ENCODE data around the gene FAM135A.

FAM135A gene

DNA sequence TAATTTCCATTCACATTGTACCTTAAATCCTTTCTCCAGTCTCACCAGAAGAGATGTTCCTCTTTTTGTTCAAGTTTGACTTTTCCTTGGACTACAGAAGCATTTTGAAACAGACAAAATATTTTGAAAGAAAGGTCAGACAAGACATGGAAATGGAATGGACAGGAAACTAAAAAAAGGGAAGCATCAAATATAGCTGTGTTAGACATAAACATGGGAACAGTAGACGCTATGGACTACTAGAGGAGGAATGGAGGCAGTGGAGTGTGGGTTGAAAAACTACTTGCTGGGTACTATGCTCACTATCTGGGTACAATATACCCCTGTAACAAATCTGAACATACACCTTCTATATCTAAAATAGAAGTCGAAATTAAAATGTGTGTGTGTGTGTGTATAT, 4.1 kb upstream of the FAM135A start:
- H3K9ac ChIP-seq (ENCODE audit: low read length) = no peak overlapping the region
- no peak overlapping the region for H3K27ac ChIP-seq (ENCODE audit: low read depth, low read length, poor library complexity, severe bottlenecking)
- 0 out of 2 replicates have a peak, but pooled peaks cover 4% of the 10 kb centered on the region for H3K79me2 ChIP-seq (ENCODE audit: insufficient read depth, low read length)
- H2AFZ ChIP-seq (ENCODE audit: low read length) = no peak overlapping the region
- no peaks in the 10 kb centered on the region for H3K27me3 ChIP-seq (ENCODE audit: insufficient read depth, low read length)
- no peaks in the 10 kb centered on the region for H4K20me1 ChIP-seq (ENCODE audit: insufficient read depth, low read length)
- no peaks in the 10 kb centered on the region for H3K9me3 ChIP-seq (ENCODE audit: low read length)
- H3K4me3 ChIP-seq (ENCODE audit: low read depth, low read length, poor library complexity, severe bottlenecking) = no peak overlapping the region
- no peak overlapping the region for H3K4me2 ChIP-seq (ENCODE audit: low read length)
- H3K4me1 ChIP-seq (ENCODE audit: insufficient read depth, low read length, severe bottlenecking) = peaks cover 7% of the 10 kb centered on the region
- no peak for TF ChIP-seq CTCF (IDR thresholded peaks at IDR 0.05; ENCODE audit: low read length)
- no peak for TF ChIP-seq EZH2 (IDR thresholded peaks at IDR 0.05; ENCODE audit: borderline replicate concordance, low read length)
- no peaks in the 10 kb centered on the region for H3K36me3 ChIP-seq (ENCODE audit: insufficient read depth, low read length)
- no peaks in the 10 kb centered on the region for H3F3A ChIP-seq (ENCODE audit: insufficient read depth, low read length)
- H3K9me2 ChIP-seq (ENCODE audit: low read depth, low read length) = no peaks in the 10 kb centered on the region

DNA sequence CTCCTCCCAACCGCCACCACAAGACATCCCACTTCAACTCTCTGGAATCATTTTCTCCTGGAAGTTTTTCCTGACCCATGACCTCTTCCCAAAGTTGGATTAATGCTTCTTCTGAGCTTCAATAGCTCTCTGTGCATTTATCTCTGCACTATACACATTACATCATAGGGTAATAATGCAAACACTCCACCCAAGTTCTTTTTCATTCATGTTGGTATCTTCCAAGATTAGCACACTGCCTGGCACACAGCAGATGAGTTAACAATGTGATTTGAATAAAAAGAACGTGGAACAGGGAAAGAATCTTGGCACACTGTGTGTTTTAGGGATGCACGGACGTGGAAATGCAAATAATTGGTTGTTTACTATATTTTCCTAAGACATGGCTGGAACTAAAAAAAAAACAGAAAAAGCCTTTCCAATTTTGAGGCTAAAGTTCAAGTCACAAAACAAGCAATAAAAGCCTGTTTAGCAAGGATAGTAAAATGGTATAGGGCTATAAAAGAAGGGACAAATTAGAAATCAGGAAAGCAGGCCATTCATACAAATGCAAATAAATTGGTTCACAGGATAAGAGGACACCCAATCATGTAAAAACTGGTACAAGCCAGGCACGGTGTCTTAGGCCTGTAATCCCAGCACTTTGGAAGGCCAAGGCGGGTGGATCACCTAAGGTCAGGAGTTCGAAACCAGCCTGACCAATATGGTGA, 1.6 kb upstream of the FAM135A start:
- Histone ChIP-seq H2AFZ (ENCODE audit: low read length) (no peak overlapping the region), H3K9ac (ENCODE audit: low read length) (no peak overlapping the region), H3K79me2 (ENCODE audit: insufficient read depth, low read length) (peaks cover 18% of the 10 kb centered on the region; the same call in 1 of the 2 replicates), H3K27ac (ENCODE audit: low read depth, low read length, poor library complexity, severe bottlenecking) (no peak overlapping the region), H3K4me2 (ENCODE audit: low read length) (no peak overlapping the region), H3K36me3 (ENCODE audit: insufficient read depth, low read length) (peaks cover 3% of the 10 kb centered on the region; the same call in 1 of the 2 replicates), H3K9me3 (ENCODE audit: low read length) (no peaks in the 10 kb centered on the region), H3K27me3 (ENCODE audit: insufficient read depth, low read length) (no peaks in the 10 kb centered on the region), H4K20me1 (ENCODE audit: insufficient read depth, low read length) (no peaks in the 10 kb centered on the region), H3K4me3 (ENCODE audit: low read depth, low read length, poor library complexity, severe bottlenecking) (no peak overlapping the region), H3F3A (ENCODE audit: insufficient read depth, low read length) (no peaks in the 10 kb centered on the region), H3K9me2 (ENCODE audit: low read depth, low read length) (no peaks in the 10 kb centered on the region), H3K4me1 (ENCODE audit: insufficient read depth, low read length, severe bottlenecking) (peaks cover 24% of the 10 kb centered on the region)
- no peak for TF ChIP-seq CTCF (IDR thresholded peaks at IDR 0.05; ENCODE audit: low read length)
- no peak for TF ChIP-seq EZH2 (IDR thresholded peaks at IDR 0.05; ENCODE audit: borderline replicate concordance, low read length)

DNA sequence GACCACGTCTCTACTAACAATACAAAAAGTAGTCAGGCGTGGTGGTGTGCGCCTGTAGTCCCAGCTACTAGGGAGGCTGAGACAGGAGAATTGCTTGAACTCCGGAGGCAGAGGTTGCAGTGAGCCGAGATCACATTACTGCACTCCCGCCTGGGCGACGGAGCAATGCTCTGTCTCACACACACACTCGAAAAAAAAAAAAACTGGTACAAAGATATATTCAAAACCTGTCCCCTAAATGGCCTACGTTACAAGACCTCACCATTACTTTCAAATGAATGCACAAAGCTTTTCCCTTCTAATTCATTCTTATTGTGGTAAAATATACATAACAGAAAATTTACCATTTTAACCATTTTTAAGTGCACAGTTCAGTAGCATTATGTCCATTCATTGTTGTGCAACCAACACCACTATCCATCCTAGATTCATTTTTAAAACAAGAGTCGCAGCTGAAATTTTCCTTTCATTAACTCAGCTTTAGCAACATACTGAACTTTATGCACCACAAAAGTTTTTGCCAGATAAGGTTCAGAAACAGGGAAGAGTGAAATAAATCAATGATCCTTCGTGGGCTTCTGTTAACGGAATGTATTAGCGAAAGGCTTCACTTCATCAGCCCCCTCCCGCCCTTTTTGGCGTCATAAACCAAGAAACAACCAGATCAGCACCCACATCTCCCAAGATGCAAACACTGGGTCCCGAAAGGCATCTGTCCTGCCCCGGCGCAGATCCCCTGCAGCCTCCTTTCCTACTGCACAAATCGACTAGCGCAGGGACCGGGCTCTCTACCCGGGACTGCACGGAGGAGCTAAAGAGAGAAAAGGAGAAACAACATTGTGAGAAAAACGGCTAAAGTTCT, 825 bp upstream of the FAM135A start:
- Histone ChIP-seq H3K27ac (ENCODE audit: low read depth, low read length, poor library complexity, severe bottlenecking) (peak overlapping the region; percentile 2), H4K20me1 (ENCODE audit: insufficient read depth, low read length) (no peaks in the 10 kb centered on the region), H3K4me2 (ENCODE audit: low read length) (peak overlapping the region; percentile 67), H3F3A (ENCODE audit: insufficient read depth, low read length) (no peaks in the 10 kb centered on the region), H3K79me2 (ENCODE audit: insufficient read depth, low read length) (peaks cover 18% of the 10 kb centered on the region; the same call in 1 of the 2 replicates), H3K9me2 (ENCODE audit: low read depth, low read length) (no peaks in the 10 kb centered on the region), H3K4me1 (ENCODE audit: insufficient read depth, low read length, severe bottlenecking) (peaks cover 24% of the 10 kb centered on the region), H3K4me3 (ENCODE audit: low read depth, low read length, poor library complexity, severe bottlenecking) (peak overlapping the region; percentile 74), H2AFZ (ENCODE audit: low read length) (peak overlapping the region; percentile 12; the same call in 1 of the 2 replicates), H3K9ac (ENCODE audit: low read length) (peak overlapping the region; percentile 80), H3K27me3 (ENCODE audit: insufficient read depth, low read length) (no peaks in the 10 kb centered on the region), H3K36me3 (ENCODE audit: insufficient read depth, low read length) (peaks cover 8% of the 10 kb centered on the region; the same call in 1 of the 2 replicates), H3K9me3 (ENCODE audit: low read length) (no peaks in the 10 kb centered on the region)
- TF ChIP-seq CTCF (IDR thresholded peaks at IDR 0.05; ENCODE audit: low read length) (no peak), EZH2 (IDR thresholded peaks at IDR 0.05; ENCODE audit: borderline replicate concordance, low read length) (no peak)

All from OCI-LY1 (cell line).